Activated T-cell treated with anti-CD3 and anti-CD28 coated beads, Interleukin-2, amount 50 U/mL, for 1 hour (primary cell): Measurements from ENCODE around the gene TSPO.

Source experiments
- DNase-seq: peaks from one replicate; pipeline ENCODE4 v3.0.0-alpha.2; 2020

TSPO gene

DNA sequence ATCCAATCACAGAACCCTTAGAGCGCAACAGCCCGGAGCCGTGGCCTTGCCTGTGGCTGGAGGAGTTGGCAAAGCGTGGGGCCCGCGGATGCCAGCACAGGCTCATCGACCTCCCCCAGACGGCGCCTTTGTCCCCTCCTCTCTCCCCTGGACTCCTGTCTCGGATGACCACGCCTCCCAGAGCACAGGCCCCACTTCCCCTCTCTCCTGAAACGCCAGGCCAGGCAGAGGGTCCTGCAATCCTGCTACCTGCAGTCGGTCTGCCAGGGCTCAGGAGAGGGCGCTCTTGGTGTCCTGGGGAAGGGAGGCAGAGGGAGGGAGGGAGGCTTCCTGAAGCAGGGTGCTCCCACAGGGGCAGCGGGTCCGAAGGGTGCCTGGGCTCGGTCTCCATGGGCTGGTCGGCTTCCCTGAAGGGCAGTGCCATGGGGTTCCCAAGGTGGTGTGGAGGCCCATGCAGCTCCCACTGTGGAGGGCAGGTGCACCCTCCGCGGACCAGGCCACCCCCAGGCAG lies 52.2 kb downstream of the TSPO start:
- no peak for DNase-seq

DNA sequence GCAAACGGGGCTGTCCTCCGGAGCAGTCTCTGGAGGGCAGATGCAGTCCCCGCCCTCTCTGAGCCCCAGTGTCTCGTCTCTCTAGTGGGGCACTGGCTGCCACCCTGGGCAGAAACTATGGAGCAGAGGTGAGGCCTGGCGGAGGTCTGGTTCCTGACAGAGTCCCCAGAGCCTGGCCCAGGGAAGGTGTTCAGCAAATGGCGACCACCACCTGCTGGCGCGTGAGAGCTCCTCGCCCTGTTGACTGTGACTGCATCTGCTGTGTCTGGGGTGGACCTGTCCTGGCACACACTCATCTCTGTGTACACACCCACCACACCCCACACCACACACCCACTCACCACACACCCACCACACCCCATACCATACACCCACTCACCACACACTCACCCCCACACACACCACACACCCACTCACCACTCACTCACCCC lies 53.9 kb downstream of the TSPO start:
- DNase-seq, result no peak

DNA sequence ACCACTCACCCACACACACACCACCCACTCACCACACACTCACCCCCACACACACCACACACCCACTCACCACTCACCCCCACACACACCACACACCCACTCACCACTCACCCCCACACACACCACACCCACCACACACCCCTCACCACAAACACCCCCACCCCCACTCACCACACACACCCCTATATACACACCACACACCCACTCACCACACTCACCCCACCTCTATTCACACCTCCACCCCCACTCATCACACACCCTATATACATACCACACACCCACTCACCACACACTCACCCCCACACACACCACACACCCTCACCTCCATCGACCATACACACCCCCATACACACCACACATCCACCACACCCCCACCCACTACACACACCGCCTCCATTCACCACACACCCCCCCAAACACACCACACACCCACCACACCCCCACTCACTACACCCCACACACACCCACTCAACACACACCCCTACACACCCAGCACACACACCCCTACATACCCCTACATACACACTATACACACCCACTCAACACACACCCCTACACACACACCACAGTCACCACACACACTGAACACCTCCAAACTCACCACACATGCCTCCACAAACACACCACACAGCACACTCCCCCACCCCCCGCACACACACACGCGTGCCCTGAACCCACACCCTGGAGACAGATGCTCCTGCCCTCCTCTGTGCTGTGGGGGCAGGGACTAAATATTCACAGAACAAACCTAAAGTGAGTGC lies 54.6 kb downstream of the TSPO start:
- DNase-seq, result no peak

DNA sequence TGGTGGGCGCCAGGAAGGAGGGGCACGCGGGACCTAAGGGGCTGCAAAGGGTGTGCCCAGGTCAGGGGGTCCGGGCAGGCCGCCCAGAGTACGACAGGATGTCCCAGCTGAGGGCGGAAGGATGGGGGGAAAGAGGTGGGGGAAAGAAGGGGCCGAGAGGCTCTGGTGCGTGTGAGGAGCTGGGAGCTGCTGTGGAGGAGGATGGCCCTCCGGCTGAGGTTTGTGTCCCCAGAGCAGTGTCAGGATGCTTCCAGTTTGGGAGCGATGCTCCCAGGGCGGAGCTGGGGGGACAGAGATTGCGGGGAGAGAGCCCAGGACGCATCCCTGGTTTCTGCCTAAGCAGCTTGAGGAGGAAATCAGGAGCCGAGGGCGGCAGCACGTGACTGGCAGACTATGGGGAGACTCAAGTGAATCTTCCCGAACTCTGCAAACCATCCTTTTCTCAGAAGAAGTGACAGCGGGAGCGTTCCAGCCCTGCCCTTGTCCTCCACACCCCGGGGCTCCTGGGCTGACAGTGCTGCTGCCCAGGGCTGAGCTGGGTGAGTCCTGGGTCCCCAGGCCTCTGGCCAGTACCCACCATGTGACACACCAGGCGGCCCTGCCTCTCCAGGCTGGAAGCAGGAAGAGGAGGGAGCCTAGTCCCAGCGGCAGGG lies 55.3 kb downstream of the TSPO start:
- no peak for DNase-seq

DNA sequence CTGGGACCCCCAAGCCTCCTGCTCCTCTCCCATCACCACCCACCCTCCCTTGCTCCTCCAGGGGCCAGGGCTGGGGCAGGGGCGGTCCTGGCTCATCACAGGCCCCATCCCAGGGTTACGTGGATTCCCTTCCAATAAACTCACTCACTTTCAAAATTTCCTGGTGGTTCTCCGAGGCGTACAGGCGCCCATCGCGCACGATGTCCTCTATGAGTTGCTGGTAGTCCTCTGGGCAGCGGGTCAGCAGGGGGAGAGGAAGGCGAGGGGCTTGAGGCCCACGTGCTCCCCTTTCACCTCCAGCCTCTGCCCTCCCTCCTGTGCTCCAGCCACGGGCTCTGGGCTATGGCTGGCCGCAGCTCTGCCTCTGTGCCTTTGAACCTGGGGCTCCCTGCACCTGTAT lies 56.0 kb downstream of the TSPO start:
- DNase-seq, result no peak

DNA sequence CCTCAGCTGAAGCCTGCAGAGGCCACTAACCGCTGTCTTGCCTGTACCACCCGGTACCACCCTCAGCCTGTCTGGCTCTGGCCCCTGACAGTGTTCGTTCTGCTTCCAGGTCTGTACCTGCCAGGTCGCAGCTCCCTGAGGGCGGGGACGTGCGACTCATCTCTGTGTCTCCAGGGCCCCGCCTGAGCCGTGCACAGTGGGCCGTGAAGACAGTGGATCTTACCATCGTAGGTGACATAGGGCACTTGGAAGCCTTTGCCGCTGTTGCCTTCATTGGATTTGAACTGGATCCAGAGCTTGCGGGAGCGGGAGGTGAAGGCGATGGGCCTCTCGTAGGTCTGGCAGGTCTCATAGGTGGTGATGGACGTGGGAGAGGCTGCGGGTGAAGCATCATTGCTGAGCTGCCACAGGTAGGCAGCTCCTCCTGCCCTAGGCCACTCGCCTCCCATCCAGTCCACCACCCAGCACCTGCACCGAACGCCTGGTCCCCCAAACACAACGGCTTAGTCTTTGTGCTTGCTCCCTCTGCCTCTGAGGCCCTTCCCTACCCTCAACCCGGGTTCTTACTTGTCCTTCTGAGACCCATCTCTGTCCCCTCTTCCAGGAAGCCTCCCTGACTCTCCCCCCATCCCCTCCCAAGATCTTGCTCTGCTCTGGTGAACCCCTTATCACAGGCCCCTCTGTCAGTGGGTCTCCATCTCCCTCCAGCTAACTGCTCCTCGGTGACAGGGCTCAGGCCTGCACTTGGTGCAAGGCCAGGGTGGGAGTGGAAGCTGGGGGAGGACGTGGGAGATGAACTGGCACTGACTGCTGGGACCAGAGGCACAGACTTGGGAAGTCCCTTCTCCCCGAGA lies 56.7 kb downstream of the TSPO start:
- no peak for DNase-seq

DNA sequence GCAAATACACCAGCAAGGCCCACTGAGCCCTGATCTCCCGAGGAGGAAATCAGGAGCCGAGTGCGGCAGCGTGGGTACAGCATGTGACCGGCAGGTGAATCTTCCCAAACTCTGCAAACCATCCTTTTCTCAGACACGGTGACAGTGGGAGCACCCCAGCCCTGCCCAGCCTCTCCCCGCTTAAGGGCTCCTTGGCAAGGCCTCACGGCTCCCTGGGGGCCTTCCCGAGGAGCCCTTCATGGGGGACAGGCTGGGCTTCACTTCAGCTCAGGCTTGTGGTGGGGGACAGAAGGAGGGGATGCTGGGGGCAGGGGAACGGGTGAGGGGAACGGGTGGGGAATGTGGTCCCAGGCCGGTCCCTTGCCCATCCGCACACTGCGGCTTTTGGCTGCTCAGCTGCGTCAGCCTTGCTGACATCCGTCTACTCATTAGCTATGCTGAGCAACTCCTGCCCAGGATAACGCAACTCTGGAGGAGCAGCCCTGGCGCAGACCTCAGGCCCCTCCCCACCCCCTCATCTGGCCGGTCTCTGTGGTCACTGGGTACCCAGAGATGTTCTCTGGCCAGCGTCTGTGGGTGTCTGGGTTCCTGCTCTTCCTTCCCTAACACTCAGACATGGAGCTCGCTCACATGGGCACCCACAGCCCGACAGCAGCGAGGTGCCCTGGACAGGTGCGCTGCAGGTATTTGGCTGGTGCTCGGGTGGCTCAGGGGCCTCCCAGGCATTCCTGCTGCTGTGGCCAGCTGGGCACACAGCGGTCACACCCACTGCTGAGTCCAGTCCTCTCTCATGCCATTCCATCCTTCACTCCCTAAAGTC lies 57.6 kb downstream of the TSPO start:
- DNase-seq, result no peak

DNA sequence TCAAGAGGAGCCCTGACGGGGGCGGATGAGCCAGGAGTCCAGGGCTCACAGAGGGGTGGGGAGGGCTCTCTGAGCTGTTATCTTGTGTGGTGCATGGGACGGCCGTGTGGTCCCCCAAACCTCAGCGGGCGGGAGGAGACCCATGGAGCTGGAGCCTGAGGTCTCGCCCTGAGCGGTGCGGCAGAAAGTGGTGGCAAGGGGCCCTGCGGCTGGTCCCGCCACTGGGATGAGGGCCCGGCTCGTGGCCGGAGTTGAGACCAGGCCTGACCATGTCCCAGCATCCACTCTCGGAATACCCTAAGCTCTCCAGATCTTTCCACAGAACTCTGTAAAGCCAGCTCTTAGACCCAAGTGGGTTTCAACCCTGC lies 58.1 kb downstream of the TSPO start:
- no peak for DNase-seq

DNA sequence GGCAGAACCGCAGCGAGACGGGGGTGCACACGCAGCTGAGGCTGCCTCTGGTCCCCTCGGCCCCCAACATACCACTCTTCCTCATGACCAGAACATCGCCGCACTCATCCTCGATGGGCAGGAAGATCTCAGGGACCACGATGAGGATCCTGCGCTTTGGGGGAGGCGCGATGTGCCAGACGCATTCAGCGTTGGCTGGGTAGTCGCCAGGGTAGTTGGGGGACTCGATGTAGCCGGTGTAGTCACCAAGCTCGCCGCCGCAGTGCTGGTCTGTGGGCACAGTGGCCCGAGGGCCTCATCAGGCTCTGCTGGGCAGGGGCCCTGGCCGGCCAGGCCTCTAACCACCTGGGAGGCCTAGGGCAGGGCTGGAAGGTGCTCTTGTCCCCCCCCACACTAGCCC lies 58.6 kb downstream of the TSPO start:
- DNase-seq, result no peak

DNA sequence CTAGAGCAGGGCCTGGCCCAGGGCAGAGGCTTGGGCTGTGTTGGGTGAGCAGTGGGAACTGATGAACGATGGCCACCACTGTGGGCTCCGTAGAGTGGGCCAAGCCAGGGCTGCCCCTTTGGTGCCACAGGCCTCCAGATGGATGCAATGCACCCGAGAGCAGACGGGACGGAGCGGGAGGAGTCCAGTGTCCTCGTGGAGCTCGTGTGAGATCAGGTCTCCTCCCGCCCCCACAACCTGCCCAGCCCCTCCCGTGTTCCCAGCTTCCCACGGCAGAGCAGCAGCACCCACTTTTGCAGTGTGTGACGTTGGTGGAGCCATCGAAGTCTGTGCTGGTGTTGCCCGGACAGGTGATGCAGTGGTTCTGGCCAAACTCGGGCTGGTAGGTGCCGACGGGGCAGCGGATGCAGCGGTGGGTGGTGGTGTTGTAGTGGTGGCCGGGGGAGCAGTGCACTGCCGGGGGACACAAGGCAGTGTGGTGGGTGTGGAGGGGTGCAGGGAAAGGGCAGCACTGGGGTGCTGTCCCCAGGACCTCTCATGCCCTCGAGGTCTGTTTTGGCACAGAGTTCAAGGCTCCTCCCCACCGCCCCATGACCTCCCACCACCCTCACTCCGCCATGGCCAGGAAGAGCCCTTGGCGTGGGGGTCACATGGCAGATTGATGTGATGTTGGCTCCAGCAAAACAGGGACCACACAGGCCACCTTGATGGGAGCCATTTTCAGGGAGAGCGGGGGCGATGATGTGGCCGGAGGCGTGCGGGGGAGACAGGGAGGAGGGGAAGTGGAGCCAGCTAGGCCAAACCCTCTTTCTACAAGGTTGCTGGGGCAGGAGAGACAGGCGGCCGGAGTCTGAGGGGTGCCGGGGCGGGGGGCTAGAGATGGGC lies 59.5 kb downstream of the TSPO start:
- DNase-seq, result no peak

DNA sequence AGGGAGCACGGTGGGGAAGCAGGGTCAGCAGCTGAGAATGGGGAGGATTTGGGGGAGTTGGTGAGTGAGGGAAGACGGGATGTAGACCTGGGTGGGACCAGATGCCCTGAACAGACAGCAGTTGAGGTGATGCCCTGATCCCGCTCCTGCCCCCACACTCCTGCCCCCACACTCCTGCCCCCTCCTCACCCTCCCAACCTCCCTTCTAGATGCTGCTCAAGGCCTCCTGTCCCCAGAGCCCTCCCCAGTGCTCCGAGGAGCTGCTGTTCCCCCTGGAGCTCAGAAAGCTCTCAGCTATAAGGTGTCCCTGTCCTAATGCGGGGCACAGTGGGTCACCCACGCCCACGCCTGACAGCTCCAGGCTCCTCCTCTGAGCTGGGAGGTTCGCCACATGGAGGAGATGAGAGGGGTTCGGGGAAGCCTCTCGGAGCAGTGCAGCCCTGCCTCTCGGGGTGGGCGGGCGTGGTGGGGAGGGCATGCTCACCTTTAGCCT lies 60.6 kb downstream of the TSPO start:
- no peak for DNase-seq

DNA sequence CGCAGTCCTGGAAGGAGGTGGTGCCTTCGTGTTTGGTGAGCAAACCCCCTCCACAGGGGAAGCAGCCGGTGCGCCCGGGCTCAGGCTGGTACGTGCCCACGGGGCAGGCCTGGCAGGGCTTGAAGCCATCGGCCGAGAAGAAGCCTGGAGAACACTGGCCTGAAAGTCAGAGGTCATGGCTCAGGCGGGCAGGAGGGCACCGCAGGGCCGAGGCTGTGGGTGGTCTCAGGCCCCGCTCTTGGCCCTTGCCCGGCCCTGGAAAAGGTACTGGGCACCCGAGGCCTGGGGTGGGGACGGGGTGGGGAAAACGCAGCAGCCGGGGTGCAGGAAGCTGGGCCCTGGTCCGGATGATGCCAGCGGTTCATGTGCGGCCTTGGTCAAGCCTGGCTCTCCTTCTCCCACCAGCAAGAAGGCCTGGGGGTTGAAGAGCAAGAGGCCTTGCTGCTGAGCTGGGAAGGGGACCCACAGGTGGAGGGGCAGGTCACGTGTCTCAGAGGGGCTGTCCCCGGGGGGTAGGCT lies 61.1 kb downstream of the TSPO start:
- no peak for DNase-seq
